ENCODE results near the gene CAGE1.
"Not testable (repeated sequence)": the region's sequence is repeated elsewhere in the genome, so short reads cannot be mapped to it uniquely, and the experiment has no call there.

Gene CAGE1

DNA sequence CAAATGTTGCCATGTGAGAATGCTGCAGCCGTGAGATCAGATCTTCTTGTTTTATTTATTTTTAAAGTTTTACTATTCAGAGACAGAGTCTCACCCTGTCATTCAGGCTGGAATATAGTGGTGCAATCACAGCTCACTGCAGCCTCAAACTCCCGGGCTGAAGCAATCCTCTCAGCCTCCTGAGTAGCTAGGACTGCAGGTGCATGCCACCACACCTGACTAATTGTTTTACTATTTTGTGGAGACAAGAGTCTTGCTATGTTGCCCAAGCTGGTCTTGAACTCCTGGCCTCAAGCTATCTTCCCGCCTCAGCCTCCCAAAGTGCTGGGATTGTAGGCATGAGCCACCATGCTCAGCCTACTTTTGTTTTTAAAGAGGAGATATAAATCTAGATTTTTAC lies 54.0 kb downstream of the CAGE1 start:
- no peak for DNase-seq

DNA sequence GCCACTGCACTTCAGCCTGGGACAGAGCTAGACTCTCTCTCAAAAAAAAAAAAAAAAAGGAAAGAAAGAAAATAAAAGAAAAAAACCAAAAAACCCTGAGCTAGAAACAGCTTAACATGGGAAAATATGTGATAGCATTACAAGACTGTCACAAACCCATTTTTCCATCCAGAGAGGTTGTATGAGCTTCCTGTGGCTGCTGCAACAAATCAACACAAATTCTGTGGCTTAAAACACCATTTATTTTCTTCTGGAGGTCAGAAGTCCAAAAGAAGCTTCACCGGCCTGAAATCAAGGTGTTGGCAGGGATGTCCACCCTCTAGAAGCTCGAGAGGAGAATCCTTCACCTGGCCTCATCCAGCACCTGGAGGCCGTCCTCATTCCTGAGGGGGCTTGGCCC lies 54.9 kb downstream of the CAGE1 start:
- no peak for DNase-seq

DNA sequence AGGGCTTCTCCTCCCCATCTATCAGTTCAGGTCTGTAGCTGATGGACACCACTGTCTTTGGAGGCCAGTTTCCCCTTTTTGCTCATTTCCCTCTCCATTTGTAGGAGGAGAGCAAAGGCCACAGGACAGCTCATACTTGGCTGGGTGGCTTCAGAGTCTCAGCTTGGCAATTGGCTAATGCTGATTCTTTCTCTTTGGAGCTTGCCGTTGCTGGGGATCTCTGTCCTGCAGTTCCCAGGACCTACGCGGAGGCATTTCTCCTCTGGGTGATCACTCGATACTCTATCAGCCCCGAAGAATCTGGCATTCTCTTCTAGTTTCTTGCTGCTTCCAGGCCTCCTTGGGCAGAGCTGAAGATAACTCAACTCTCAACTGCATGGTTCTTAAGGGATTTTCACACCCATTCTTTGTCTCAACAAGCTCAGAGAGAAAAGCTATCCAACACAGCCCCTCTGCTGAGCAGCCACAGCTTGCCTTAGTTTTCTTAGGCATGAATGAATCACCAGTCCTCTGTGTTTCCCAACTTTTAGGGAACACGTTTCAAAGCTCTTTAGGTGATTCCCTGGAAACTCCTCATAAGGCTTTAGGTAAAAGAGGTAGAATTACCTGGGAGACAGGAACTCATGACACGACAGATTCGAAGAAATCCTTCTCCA lies 57.3 kb downstream of the CAGE1 start:
- no peak for DNase-seq

DNA sequence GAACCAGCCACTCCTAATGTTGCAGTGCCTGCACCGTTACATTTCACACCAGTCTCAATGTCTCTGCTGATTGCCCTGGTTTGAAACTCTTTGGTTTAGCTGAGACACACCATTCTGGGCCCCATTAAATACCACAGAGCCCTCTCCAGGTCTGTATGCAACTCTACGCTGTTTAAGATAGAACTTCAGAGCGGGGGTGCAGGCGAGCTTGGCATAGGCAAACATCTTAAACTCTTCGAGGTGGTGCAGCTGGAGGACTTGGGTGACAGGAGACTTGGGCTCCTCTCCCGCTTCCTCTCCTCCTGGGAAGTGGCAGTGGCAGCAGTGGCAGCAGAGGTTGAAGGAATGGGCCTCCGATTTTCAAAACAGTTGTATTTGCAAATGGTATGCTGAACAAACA lies 58.1 kb downstream of the CAGE1 start:
- DNase-seq: no peak

DNA sequence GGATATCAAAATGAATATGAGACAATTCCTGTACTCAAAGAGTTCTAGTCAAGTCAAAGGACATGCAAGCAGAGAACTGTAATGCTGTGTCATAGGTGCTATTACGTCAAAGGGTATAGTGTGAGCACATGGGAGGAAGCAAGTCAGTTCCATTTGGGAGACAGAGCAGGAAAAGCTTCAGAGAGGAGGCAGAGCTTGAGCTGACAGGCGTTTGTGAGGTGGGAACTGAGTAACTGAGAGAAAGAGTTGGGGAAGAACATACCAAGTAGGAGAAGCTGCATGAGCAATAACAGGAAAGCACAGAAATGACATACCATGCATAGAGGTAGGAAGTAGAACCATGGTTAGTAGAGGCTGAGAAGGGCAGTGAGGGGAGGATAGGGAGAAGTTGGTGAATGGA lies 61.3 kb downstream of the CAGE1 start:
- peak; percentile 28 for DNase-seq

DNA sequence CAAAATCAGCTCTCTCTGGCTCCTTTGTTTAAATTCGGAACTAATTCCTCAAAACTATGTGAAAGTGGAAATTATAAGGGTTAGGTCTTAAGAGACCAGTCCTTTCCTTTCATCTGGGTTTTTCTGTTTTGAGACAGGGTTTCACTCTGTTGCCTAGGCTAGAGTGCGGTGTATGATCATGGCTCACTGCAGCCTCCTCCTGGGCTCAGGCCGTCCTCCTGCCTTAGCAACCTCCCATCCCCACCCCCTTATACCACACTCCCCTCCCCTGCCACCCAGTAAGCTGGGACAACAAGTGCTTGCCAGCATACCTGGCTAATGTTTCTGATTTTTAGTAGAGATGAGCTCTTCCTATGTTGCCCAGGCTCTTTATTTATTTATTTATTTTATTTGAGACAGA lies 63.8 kb downstream of the CAGE1 start:
- no peak for DNase-seq

DNA sequence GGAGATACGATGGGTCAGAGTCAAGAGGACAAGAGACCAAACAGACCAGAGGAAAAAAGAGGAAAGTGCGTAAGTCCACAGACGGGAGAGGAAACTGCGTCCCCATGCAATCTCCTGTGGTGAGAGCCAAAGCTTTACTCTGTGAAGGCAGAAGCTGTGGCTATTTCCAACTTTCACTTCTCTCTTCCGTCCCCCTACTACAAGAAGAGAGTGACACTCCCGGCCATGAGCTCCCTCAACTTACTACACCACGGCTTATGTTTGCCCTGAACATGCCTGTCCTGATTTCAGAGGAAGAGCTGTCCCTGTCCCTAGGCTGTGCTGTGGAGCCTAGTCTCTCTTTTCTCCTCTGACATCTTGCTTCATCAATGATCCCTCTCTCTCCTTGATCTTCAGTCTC lies 65.0 kb downstream of the CAGE1 start:
- no peak for DNase-seq

DNA sequence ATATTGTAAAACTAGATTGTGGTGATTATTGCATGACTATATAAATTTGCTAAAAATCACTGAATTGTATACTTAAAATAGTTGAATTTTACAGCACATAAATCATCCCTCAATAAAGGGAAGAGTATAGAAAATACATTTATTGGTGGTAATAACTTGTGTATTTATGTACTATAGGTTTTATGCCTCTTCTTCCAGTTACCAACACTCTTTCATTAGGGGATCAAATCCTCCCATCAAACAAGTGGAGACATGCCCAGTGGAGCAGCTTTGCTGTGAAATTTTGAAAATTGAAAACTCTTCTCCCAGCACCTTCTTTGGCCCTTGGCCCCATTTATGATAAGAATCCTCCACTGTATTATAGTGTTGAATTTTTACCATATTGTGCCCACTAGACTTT lies 66.5 kb downstream of the CAGE1 start:
- DNase-seq: no peak

DNA sequence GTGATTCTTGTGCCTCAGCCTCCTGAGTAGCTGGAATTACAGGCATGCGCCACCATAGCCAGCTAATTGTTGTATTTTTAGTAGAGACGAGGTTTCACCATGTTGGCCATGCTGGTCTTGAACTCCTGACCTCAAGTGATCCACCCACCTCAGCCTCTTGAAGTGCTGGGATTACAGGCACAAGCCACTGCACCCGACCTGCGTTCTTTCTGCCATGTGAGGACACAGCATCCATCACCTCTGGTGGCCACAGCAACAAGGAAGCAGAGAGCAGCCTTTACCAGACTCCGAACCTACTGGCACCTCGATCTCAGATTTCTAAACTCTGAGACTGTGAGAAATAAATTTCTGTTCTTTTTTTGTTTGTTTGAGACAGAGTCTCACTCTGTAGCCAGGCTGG lies 67.7 kb downstream of the CAGE1 start:
- DNase-seq: not testable (repeated sequence)

DNA sequence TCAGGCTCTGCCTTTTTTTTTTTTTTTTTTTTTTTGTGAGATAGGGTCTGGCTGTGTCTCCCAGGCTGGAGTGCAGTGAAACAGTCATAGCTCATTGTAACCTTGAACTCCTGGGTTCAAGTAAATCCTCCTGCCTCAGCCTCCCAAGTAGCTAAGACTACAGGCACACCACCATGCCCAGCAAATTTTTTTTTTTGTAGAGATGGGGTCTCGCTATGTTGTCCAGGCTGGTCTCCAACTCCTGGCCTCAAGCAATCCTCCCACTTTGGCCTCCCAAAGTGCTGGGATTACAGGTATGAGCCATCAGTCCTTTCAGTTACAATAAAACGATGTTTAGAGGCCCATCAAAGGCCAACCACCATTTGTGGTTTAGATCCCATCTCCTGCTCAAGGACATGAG lies 70.1 kb downstream of the CAGE1 start:
- not testable (repeated sequence) for DNase-seq

DNA sequence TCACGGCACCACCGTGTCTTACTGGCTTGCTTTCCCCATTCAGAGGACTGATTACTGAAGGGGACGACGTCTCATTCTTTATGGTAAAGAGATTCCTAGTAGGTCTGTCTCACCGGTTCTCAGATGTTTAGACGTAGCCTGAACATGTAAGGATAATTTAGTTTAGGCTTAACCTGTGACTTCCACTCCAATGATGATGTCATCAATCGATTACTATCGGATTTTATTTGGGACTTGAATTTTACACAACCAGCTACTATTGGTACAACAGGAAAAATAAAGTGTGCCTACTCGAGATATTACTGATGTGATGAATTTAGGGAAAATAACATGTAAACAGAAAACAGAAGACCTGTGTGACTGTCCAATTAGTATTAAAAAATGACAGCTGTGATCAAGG lies 72.0 kb downstream of the CAGE1 start:
- no peak for DNase-seq

DNA sequence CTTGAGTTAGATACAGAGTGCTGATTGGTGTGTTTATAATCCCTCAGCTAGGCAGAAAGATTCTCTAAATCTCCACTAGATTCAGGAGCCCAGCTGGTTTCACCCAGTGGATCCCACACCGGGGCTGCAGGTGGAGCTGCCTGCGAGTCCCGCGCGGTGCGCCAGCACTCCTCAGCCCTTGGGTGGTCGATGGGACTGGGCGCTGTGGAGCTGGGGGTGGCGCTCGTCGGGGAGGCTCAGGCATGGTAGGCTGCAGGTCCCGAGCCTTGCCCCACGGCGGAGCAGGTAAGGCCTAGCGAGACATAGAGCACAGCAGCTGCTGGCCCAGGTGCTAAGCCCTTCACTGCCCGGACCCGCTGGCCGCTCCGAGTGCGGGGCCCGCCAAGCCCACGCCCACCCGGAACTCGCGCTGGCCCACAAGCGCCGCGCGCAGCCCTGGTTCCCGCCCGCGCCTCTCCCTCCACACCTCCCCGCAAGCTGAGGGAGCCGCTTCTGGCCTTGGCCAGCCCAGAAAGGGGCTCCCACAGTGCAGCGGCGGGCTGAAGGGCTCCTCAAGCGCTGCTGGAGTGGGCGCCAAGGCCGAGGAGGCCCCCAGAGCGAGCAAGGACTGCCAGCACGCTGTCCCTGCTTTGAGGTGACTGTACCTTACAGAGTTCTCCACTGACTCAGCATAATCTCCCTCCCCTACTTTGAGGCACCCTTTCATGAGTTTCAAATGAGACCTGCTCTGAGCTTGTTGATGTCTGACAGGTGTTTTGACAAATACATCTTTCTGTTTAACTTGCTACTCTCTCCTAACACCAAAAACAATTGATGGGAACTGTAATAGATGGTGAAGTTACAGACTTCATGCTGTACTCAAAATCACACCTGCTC lies 72.6 kb downstream of the CAGE1 start:
- DNase-seq: no peak

DNA sequence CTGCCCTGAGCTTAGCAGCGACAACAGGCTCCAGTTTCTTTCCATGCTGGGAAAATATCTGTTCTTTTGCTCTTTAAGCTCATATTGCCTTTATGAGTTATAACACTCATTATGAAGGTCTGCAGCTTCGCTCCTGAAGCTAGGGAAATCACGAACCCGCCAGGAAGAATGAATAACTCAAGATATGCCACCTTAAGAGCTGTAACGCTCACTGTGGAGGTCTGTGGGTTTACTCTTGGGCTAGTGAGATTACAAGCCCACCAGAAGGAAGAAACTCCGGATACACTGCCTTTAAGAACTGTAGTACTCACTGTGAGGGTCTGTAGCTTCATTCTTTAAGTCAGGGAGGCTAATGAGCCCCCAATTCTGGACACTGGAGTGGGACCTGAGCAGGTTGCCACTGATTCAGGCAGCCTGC lies 73.6 kb downstream of the CAGE1 start:
- no peak for DNase-seq

DNA sequence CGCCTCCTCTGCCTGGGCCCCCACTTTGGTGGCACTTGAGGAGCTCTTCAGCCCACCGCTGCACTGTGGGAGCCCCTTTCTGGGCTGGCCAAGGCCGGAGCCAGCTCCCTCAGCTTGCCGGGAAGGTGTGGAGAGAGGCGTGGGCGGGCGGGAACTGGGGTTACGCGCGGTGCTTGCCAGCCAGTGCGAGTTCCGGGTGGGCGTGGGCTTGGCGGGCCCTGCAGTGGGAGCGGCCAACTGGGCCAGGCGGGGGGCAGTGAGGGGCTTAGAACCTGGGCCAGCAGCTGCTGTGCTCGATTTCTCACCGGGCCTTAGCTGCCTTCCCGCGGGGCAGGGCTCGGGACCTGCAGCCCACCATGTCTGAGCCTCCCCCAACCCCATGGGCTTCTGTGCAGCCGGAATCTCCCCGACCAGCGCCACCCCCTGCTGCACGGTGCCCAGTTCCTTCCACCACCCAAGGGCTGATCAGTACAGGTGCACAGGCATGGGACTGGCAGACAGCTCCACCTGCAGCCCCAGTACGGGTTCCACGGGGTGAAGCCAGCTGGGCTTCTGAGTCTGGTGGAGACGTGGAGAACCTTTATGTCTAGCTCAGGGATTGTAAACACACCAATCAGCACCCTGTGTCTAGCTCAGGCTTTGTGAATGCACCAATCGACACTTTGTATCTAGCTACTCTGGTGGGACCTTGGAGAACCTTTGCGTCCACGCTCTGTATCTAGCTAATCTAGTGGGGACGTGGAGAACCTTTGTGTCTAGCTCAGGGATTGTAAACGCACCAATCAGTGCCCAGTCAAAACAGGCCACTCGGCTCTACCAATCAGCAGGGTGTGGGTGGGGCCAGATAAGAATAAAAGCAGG lies 74.2 kb downstream of the CAGE1 start:
- DNase-seq: not testable (repeated sequence)

DNA sequence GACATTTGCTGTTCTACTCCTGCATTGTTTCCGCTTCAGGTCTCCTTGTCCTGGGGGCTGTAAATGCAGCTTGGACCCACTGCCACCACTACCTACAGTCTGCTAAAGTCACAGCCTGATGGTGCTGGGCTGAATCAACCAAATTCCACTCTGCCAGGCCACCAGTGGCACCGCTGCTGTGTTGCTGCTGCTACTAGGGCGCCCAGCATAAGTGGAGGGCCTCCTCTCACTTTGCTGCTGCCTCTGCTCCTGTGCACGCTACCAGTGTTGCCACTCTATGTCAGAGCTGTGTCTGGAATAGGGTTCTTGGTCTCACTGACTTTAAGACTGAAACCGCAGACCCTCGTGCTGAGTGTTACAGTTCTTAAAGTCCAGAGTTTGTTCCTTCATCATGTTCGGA lies 75.1 kb downstream of the CAGE1 start:
- DNase-seq: no peak

DNA sequence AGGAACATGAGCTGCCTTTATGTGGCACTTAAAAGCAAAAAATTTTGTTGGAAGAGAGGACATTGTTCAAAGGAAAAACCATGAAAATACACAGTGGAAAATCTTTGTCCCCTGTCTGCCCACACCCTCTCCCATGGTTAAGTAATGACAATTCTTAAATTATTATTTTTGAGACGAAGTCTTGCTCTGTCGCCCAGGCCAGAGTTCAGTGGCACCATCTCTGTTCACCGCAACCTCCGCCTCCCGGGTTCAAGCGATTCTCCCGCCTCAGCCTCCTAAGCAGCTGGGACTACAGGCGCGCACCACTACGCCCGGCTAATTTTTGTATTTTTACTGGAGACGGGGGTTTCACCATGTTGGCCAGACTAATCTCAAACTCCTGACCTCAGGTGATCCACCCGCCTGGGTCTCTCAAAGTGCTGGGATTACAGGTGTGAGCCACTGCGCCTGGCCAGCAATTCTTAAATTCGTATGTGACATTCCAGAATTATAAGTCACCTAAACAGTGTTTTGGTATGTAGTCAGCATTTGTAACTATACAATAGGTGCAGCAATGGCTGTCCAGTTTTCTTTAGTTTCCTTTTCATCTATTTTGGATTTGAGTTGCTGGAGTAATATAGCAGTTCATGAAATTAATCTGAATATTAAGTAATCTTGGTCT lies 75.9 kb downstream of the CAGE1 start:
- DNase-seq: no peak

DNA sequence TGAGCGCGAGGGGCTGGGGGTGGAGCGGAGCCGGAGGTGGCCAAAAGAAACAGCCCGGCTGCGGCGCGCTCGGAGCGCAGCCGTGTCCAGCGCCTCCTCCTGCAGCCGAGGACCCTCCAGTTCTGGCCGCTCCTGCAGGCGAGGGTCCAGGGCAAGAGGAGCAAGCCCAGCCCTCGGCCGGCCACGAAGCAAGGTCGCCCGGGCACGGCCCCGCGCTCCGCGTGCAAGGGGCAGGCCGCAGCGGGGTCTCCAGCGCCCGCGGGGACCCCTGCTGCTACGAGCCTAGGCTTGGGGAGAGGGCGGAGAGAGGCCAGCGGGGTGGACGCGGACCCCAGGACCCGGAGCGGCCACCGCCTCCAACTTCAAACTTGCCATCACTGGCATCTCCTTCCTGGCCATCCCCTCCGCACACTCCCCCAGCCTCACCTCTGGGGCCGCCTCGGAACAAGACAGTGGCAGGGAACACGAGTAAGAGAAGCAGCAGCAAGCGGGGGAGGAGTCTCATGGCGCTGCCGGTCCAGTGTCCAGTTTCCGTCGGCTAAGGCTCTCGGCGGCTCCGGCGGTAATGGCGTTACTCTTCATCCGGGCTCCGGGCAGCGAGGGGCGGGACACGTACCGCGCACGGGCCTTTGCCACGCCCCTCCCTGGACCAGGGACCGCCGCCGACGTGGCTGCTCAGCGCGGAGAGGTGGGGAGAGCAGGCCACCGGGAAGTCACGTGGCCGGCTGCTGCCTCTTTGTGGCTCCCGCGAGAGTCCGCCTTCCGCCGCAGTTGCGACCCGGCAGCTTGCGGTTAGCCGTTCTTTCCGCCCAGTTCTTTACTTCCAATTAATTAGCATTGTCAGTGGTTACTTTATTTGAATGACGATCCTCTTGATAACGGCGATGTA lies 76.7 kb downstream of the CAGE1 start, which contains the start of gene SSR1:
Gene SSR1 (minus strand): TSS at position 584 of the 889 bp plus-strand sequence. CDS start 79 bp downstream, at position 505.
- DNase-seq: peak; percentile 98

DNA sequence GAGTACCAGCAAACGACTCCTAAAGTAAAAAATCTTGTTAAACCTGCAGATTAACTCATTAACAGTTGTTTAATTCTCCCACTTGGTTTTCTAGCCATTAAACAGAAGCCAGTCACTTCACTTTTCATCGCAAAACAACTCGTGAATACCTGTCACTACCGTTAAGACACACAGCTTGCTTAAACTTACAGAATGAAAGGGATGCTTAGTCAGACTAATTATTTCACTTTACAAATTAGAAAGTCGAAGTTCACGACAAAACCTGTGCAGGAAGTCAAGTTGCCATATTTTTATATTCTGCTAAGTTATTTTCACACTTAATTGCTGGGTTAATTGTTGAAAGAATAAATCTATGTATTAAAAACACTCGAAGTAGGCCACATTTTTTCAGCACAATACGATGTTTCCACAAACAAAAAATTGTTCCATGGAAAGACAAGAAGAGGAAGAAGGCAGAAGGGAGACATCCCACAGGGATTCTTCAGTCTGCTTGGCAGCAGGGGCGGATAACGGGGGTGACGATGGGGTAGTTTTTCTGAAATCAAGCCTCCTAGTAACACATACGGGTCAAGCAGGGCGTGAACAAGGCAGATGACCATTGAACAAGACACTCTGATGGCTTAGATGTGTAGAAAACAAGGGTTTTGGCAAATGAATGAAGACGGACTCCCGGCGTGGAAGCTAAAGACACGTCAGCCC lies 77.5 kb downstream of the CAGE1 start:
- DNase-seq: peak; percentile 40

DNA sequence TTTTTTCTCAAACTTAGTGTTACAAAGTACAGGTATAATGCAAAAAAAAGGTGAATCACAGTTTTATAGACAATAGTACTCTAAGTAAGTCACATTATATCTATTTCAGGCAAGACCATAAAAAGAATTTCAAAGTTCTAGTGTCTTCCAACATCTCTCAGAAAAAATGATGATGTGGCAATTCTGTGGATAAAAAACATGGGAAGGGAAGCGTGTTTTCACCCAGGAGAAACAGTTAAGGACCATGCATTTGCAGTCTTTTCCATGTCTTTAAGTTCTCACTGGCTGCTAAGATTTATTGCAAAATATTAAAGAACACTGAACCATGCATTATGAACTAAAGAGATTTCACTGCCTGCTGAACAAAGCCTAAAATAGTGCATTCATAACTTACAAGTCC lies 78.4 kb downstream of the CAGE1 start:
- DNase-seq: no peak

DNA sequence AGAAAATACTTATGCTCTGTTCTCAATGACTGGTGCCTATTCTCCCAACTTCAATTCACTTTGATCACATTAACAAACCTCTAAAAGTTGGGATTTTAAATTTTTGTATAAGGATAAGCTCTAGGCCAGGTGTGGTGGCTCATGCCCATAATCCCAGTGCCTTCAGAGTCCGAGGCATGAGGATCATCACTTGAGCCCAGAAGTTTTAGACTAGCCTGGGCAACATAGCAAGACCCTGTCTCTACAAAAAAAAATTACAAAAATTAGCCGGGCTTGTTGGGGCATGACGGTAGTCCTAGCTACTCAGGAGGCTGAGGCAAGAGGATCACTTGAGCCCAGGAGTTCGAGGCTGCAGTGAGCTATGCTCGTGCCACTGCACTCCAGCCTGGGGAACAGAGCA lies 80.5 kb downstream of the CAGE1 start:
- DNase-seq: no peak

DNA sequence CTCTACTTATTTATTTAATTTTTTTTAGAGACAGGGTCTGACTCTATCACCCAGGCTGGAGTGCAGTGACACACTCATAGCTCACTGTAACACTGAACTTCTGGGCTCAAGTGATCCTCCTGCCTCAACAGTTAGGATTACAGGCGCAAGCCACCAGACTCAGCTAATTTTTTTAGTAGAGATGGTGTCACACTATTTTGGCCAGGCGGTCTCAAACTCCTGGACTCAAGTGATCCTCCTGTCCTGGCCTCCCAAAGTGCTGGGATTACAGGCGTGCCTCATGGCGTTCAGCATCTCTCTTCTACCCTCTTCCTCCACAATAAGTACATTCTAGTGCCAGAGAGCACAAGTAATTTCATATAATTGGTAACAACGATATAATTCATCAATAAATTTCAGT lies 82.0 kb downstream of the CAGE1 start:
- DNase-seq: no peak
